GM13976 (cell line): ENCODE measurements around the gene ARHGEF11.

ENCODE experiments used
- DNase-seq: peaks from one replicate; pipeline ENCODE4 v3.0.0; 2012; ENCODE audit warnings: low spot score
- CTCF ChIP-seq: IDR thresholded peaks from 2 replicates; pipeline ENCODE4 v1.5.1; 2012; ENCODE audit warnings: borderline replicate concordance, mild to moderate bottlenecking; ENCODE audit not compliant: insufficient read depth; ENCODE audit errors: extremely low read depth, missing control alignments, control extremely low read depth
- in situ Hi-C: fragments of 300-500 bp; cut with MboI; formaldehyde crosslinking; loops from one replicate; pipeline ENCODE4 v1.12.0; 2022; ENCODE audit warnings: low sequenced_read_pairs, mixed read lengths, inconsistent platforms; ENCODE audit not compliant: unreplicated experiment

Gene ARHGEF11

GRCh38 chr1:157025385-157025784 is 20.2 kb downstream of the ARHGEF11 start:
- no peak for DNase-seq
- in situ Hi-C loops = no loop called here
- no peak for TF ChIP-seq CTCF

GRCh38 chr1:157021688-157022087 is 23.9 kb downstream of the ARHGEF11 start:
- no peak for DNase-seq
- no peak for TF ChIP-seq CTCF
- in situ Hi-C loops = no loop called here

- in situ Hi-C loops = no loop called here
- no peak for TF ChIP-seq CTCF
- no peak for DNase-seq
These were observed 26.1 kb downstream of the ARHGEF11 start for GRCh38 chr1:157019457-157019856.

GRCh38 chr1:157011845-157012244 is 33.7 kb downstream of the ARHGEF11 start:
- in situ Hi-C loops = no loop called here
- no peak for TF ChIP-seq CTCF
- DNase-seq = no peak

GRCh38 chr1:157008502-157008901 is 37.0 kb downstream of the ARHGEF11 start:
- in situ Hi-C loops = no loop called here
- TF ChIP-seq CTCF = no peak
- no peak for DNase-seq

GRCh38 chr1:157007306-157007705 is 38.2 kb downstream of the ARHGEF11 start:
- in situ Hi-C loops = no loop called here
- TF ChIP-seq CTCF = no peak
- no peak for DNase-seq

- no peak for TF ChIP-seq CTCF
- DNase-seq = no peak
- in situ Hi-C loops = no loop called here
These were observed 38.9 kb downstream of the ARHGEF11 start for GRCh38 chr1:157006676-157007075.
